Measurements from ENCODE around the gene FAM78A. TPM values are rescaled to one million over a fixed set of nuclear protein-coding genes. Genes with fewer than 3 reads are reported as not detected.

FAM78A gene
- polyA plus RNA-seq, 3 donors from 2014 or later, result 5.0 to 20.8 (median 7.5) TPM

DNA sequence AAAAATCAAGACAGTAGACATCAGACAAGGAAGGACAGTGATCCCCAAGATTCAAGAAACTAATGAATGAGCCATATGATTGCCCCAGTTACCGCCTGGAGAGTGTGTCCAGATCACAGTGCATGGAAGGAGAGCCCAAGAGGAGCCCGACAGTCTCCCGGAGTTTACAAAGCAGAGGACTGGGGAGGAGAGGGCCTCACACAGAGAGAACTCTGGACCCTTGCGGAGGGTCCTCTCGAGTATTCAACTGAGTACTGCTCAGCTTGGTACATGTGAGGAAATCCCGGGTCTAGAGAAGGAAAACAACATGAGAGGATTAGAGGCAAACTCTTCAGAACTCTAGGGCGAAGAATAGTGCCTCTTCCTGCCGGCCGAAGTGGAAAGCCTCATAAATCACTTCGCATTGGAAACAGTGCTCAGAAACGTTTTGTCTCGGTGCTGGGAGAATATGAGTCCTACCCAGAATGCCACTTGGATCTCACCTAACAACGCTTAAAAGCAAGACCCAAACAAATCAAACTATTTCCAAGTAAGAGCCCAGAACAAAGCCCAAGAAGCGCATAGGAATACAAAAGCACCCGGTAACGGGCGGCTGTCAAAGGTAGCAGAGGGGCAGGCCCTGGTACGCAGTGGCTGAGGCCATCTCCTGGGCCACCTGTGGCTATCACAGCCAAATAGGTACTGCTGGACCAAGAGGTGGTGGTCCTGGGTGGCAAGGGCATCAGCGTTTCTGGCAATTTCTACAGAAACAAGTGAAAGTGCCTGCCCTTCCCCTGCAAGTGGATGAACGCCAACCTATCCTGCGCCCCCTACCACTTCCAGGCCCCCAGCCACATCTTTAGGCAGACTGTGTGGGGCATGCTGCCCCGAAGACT is 36.0 kb downstream of the FAM78A start:
- Mint-ChIP-seq H3K27me3 (ENCODE audit: low read depth in 3 of 3) (peaks cover 4 to 11% (median 5%) of the 10 kb centered on the region in 3 donors), H3K4me3 (peak overlapping the region in 1 of 5 donors; percentile 15), H3K36me3 (peaks cover 0 to 10% (median 7%) of the 10 kb centered on the region in 3 donors), H3K27ac (peak overlapping the region in 4 of 6 donors; percentile 35 to 73 (median 64)), H3K9me3 (no peaks in the 10 kb centered on the region), H3K4me1 (peaks cover 44 to 52% of the 10 kb centered on the region in 2 donors)
- DNase-seq, result no peak

- Mint-ChIP-seq H3K4me3 (peak overlapping the region; percentile 68 to 90 (median 83)), H3K9me3 (no peaks in the 10 kb centered on the region), H3K36me3 (peaks cover 1 to 8% (median 6%) of the 10 kb centered on the region in 3 donors), H3K4me1 (peaks cover 53 to 61% of the 10 kb centered on the region in 2 donors), H3K27ac (peak overlapping the region; percentile 62 to 99 (median 99)), H3K27me3 (ENCODE audit: low read depth in 3 of 3) (peaks cover 4 to 11% (median 5%) of the 10 kb centered on the region in 3 donors)
- no peak for DNase-seq
Measured at GRCh38 chr9:131239161-131239975, 36.9 kb downstream of the FAM78A start.

GRCh38 chr9:131238402-131239021 is 37.8 kb downstream of the FAM78A start:
- peaks cover 6 to 13% (median 10%) of the 10 kb centered on the region in 3 donors for H3K27me3 Mint-ChIP-seq (ENCODE audit: low read depth in 3 of 3)
- DNase-seq, result peak in 2 of 3 donors; percentile 56 to 64
- peaks cover 61 to 70% of the 10 kb centered on the region in 2 donors for H3K4me1 Mint-ChIP-seq
- peaks cover 4 to 14% (median 12%) of the 10 kb centered on the region in 3 donors for H3K36me3 Mint-ChIP-seq
- H3K9me3 Mint-ChIP-seq, result no peaks in the 10 kb centered on the region
- peak overlapping the region; percentile 97 to 99 (median 99) for H3K27ac Mint-ChIP-seq
- peak overlapping the region; percentile 83 to 90 (median 85) for H3K4me3 Mint-ChIP-seq

DNA sequence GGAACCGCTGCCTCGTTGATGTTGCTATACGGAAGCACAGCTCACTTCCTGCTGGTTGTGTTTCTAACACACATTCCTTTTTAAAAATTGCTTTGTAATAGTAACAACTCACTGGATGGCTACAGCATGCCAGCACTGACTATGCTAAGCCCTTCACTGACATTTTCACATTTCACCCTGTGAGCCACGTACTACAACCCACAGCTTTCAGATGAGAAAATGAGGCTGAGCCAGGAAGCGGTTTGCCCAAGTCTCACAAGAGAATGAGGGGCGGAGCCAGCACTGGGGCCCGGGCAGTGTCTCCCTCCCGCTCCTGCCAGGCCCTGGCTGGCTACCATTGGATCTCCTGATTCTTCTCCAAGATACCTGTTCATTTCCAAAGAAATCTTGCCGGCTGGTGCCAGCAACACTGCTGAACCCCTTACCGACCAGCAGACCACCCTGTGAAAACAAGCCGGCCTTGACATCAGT is 38.3 kb downstream of the FAM78A start:
- peak overlapping the region; percentile 97 to 99 (median 99) for H3K27ac Mint-ChIP-seq
- H3K9me3 Mint-ChIP-seq, result no peaks in the 10 kb centered on the region
- H3K27me3 Mint-ChIP-seq (ENCODE audit: low read depth in 3 of 3), result peaks cover 7 to 13% (median 10%) of the 10 kb centered on the region in 3 donors
- peaks cover 65 to 74% of the 10 kb centered on the region in 2 donors for H3K4me1 Mint-ChIP-seq
- peak; percentile 90 to 91 (median 91) for DNase-seq
- peaks cover 4 to 12% (median 12%) of the 10 kb centered on the region in 3 donors for H3K36me3 Mint-ChIP-seq
- peak overlapping the region; percentile 83 to 90 (median 85) for H3K4me3 Mint-ChIP-seq

DNA sequence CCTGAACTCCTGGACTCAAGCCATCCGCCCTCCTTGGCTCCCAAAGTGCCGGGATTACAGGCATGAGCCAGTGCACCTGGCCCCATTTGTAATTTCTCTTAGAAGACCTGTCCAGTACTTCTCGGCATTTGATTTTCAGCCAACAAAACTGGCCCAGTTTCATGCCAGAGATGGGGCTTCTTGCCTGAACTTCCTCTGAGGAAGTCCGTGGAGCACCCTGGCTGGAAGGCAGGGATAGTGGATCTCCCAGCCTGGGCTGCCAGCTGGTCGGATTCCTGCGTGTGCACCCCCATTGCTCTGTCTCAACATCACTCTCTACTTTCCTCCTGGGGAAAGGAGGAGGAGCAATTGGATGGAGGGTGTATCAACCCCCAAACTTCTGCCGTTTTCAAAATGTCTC is 39.0 kb downstream of the FAM78A start:
- peak overlapping the region; percentile 83 to 90 (median 85) for H3K4me3 Mint-ChIP-seq
- DNase-seq, result no peak
- peaks cover 8 to 13% (median 10%) of the 10 kb centered on the region in 3 donors for H3K27me3 Mint-ChIP-seq (ENCODE audit: low read depth in 3 of 3)
- H3K9me3 Mint-ChIP-seq, result no peaks in the 10 kb centered on the region
- H3K4me1 Mint-ChIP-seq, result peaks cover 65 to 74% of the 10 kb centered on the region in 2 donors
- peaks cover 4 to 14% (median 10%) of the 10 kb centered on the region in 3 donors for H3K36me3 Mint-ChIP-seq
- H3K27ac Mint-ChIP-seq, result peak overlapping the region; percentile 97 to 99 (median 99)

DNA sequence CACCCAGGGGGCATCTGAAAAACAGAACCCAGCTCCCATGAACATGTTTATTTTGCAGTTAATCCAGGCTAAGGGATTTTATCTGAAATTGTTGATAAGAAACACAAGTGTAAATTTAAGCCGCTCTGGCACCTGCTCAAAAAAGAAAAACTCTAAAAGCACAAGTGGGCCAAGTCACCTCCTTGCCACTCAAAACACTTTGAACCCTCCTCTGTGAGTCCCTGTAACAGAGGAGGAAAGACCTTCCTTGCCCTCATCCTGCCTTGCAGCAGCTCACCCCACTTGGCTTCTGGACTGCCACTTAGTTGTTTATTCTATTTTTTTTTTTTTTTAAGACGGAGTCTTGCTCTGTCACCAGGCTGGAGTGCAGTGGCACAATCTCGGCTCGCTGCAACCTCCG is 39.5 kb downstream of the FAM78A start:
- H3K4me1 Mint-ChIP-seq, result peaks cover 65 to 74% of the 10 kb centered on the region in 2 donors
- H3K36me3 Mint-ChIP-seq, result peaks cover 4 to 18% (median 10%) of the 10 kb centered on the region in 3 donors
- peaks cover 9 to 13% (median 13%) of the 10 kb centered on the region in 3 donors for H3K27me3 Mint-ChIP-seq (ENCODE audit: low read depth in 3 of 3)

GRCh38 chr9:131236161-131236560 is 40.1 kb downstream of the FAM78A start:
- DNase-seq, result no peak
- peak overlapping the region; percentile 78 to 99 (median 98) for H3K27ac Mint-ChIP-seq
- H3K4me1 Mint-ChIP-seq, result peaks cover 65 to 74% of the 10 kb centered on the region in 2 donors
- peak overlapping the region in 1 of 5 donors; percentile 6 for H3K4me3 Mint-ChIP-seq
- peaks cover 4 to 21% (median 10%) of the 10 kb centered on the region in 3 donors for H3K36me3 Mint-ChIP-seq
- no peaks in the 10 kb centered on the region for H3K9me3 Mint-ChIP-seq
- H3K27me3 Mint-ChIP-seq (ENCODE audit: low read depth in 3 of 3), result peaks cover 7 to 13% (median 13%) of the 10 kb centered on the region in 3 donors

More for the DNA sequence above, 39.5 kb downstream of the FAM78A start:
- no peaks in the 10 kb centered on the region for H3K9me3 Mint-ChIP-seq
- DNase-seq, result no peak
- H3K4me3 Mint-ChIP-seq, result peak overlapping the region in 2 of 5 donors; percentile 6 to 21
- peak overlapping the region; percentile 58 to 99 (median 98) for H3K27ac Mint-ChIP-seq

DNA sequence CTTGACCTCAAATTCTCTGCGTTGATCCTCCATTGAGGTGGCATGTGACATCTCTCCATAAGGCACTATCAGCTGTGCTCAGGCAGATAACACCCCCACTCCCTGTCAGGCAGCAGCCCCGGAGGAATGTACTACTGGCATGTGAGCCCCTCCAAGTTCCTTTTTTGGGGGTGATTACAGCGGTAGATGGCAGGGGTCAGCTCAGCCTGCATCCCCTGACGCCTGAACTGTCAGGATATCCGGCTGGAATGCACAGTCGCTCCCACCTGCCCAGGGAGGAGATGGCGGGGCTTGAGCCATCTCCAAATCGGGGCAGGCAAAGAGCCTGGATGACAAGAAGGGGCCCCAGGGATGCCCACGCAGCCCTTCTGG is 40.8 kb downstream of the FAM78A start:
- peak overlapping the region; percentile 88 to 99 (median 98) for H3K27ac Mint-ChIP-seq
- no peak for DNase-seq
- H3K9me3 Mint-ChIP-seq, result no peaks in the 10 kb centered on the region
- H3K36me3 Mint-ChIP-seq, result peaks cover 4 to 21% (median 10%) of the 10 kb centered on the region in 3 donors
- H3K4me1 Mint-ChIP-seq, result peaks cover 65 to 73% of the 10 kb centered on the region in 2 donors
- peak overlapping the region in 2 of 5 donors; percentile 19 to 58 for H3K4me3 Mint-ChIP-seq
- H3K27me3 Mint-ChIP-seq (ENCODE audit: low read depth in 3 of 3), result peaks cover 5 to 13% (median 13%) of the 10 kb centered on the region in 3 donors

GRCh38 chr9:131234799-131235479 is 41.4 kb downstream of the FAM78A start:
- DNase-seq, result no peak
- no peaks in the 10 kb centered on the region for H3K9me3 Mint-ChIP-seq
- H3K4me3 Mint-ChIP-seq, result peak overlapping the region in 4 of 5 donors; percentile 58 to 85 (median 74)
- peaks cover 9 to 24% (median 15%) of the 10 kb centered on the region in 3 donors for H3K36me3 Mint-ChIP-seq
- peak overlapping the region; percentile 98 to 100 (median 99) for H3K27ac Mint-ChIP-seq
- peaks cover 61 to 68% of the 10 kb centered on the region in 2 donors for H3K4me1 Mint-ChIP-seq
- H3K27me3 Mint-ChIP-seq (ENCODE audit: low read depth in 3 of 3), result peaks cover 5 to 13% (median 13%) of the 10 kb centered on the region in 3 donors

DNA sequence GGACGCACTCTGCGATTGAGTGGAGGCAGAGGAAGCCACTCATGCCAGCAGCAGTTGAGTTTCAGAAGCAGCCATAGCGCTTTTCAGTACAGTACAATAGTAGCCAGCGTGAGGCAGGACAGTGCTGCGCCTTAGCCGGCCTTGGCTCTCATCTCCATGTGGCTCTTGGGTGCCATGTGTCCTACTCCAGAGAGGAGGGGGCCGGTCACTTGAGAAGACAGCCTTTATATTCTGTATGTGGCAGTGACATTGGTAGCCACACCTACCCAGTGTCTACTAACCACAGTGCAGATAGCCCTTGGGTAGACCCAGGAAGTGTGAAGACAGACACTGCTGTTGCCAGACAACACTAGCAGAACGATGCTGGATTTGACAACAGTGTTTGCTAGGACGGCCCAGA is 42.3 kb downstream of the FAM78A start:
- Mint-ChIP-seq H3K9me3 (no peaks in the 10 kb centered on the region), H3K27me3 (ENCODE audit: low read depth in 3 of 3) (peaks cover 5 to 13% (median 13%) of the 10 kb centered on the region in 3 donors), H3K27ac (peak overlapping the region; percentile 98 to 100 (median 99)), H3K4me1 (peaks cover 54 to 59% of the 10 kb centered on the region in 2 donors), H3K36me3 (peaks cover 11 to 23% (median 21%) of the 10 kb centered on the region in 3 donors), H3K4me3 (peak overlapping the region; percentile 71 to 87 (median 85))
- DNase-seq, result peak; percentile 75 to 81 (median 75)

DNA sequence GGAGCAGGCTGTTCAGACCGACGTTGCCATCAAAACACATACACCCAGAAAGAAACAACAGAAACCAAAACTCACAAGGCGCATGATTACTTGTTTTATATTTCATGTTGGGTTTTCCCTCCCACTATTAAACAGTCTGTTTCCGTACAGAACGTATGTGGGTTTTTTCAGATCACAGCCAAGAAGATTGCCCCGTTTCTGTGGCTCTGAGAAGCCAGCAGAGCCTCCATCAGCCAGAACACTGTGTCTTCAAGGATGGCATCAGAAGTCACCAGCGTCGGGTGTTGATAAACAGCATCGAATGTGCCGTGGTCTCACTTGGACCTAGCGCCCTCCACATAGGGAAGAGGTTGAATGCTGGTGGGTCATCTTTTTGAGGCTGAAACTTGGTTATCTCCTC is 42.8 kb downstream of the FAM78A start:
- DNase-seq, result peak; percentile 27 to 53 (median 52)
- peak overlapping the region; percentile 71 to 87 (median 85) for H3K4me3 Mint-ChIP-seq
- H3K36me3 Mint-ChIP-seq, result peaks cover 11 to 23% (median 21%) of the 10 kb centered on the region in 3 donors
- peak overlapping the region; percentile 98 to 100 (median 99) for H3K27ac Mint-ChIP-seq
- peaks cover 5 to 13% (median 11%) of the 10 kb centered on the region in 3 donors for H3K27me3 Mint-ChIP-seq (ENCODE audit: low read depth in 3 of 3)
- peaks cover 50 to 55% of the 10 kb centered on the region in 2 donors for H3K4me1 Mint-ChIP-seq
- no peaks in the 10 kb centered on the region for H3K9me3 Mint-ChIP-seq

GRCh38 chr9:131228988-131229387 is 47.3 kb downstream of the FAM78A start:
- Mint-ChIP-seq H3K4me1 (peaks cover 8 to 9% of the 10 kb centered on the region in 2 donors), H3K4me3 (no peak overlapping the region), H3K9me3 (no peaks in the 10 kb centered on the region), H3K27ac (peak overlapping the region in 1 of 6 donors; percentile 66), H3K27me3 (ENCODE audit: low read depth in 3 of 3) (peaks cover 0 to 7% (median 5%) of the 10 kb centered on the region in 3 donors), H3K36me3 (peaks cover 13 to 26% (median 25%) of the 10 kb centered on the region in 3 donors)
- DNase-seq, result no peak

Measured in immature natural killer cell (primary cell).